GM19238 (cell line): Measurements from ENCODE around the gene TFRC.
A peak's percentile ranks its signal among the peaks of the same experiment; 100 is the strongest.
"Not testable (repeated sequence)": the region's sequence is repeated elsewhere in the genome, so short reads cannot be mapped to it uniquely, and the experiment has no call there.

Source experiments
- DNase-seq: peaks from one replicate; pipeline ENCODE4 v3.0.0; 2011; ENCODE audit warnings: low spot score; ENCODE audit not compliant: insufficient read length

The TFRC gene

GRCh38 chr3:196082619-196082971 is 705 bp upstream of the TFRC start:
- DNase-seq: no peak

GRCh38 chr3:196081002-196081833 is 672 bp downstream of the TFRC start:
- DNase-seq: peak; percentile 38

GRCh38 chr3:196080101-196080846 is 1.6 kb downstream of the TFRC start:
- not testable (repeated sequence) for DNase-seq

GRCh38 chr3:196079682-196080081 is 2.2 kb downstream of the TFRC start:
- no peak for DNase-seq

GRCh38 chr3:196075013-196075412 is 6.9 kb downstream of the TFRC start:
- DNase-seq: no peak

GRCh38 chr3:196073255-196073753 is 8.6 kb downstream of the TFRC start:
- DNase-seq: peak; percentile 50

- DNase-seq: no peak
Observed at GRCh38 chr3:196072313-196072712, 9.6 kb downstream of the TFRC start.

- DNase-seq: not testable (repeated sequence)
Observed at GRCh38 chr3:196068812-196069211, 13.1 kb downstream of the TFRC start.

- no peak for DNase-seq
Observed at GRCh38 chr3:196067439-196067838, 14.5 kb downstream of the TFRC start.

GRCh38 chr3:196063971-196064370 is 17.9 kb downstream of the TFRC start:
- no peak for DNase-seq

- DNase-seq: no peak
Observed at GRCh38 chr3:196063456-196063855, 18.4 kb downstream of the TFRC start.

- DNase-seq: no peak
Observed at GRCh38 chr3:196063049-196063448, 18.8 kb downstream of the TFRC start.

- no peak for DNase-seq
Observed at GRCh38 chr3:196060834-196061233, 21.1 kb downstream of the TFRC start.

- DNase-seq: no peak
Observed at GRCh38 chr3:196057760-196058331, 24.0 kb downstream of the TFRC start.

- DNase-seq: not testable (repeated sequence)
Observed at GRCh38 chr3:196056371-196056770, 25.5 kb downstream of the TFRC start.

GRCh38 chr3:196055683-196056270 is 26.1 kb downstream of the TFRC start:
- DNase-seq: no peak

- DNase-seq: no peak
Observed at GRCh38 chr3:196055240-196055639, 26.6 kb downstream of the TFRC start.

- no peak for DNase-seq
Observed at GRCh38 chr3:196054661-196055060, 27.2 kb downstream of the TFRC start.

GRCh38 chr3:196053487-196053886 is 28.4 kb downstream of the TFRC start:
- no peak for DNase-seq

GRCh38 chr3:196051282-196052076 is 30.4 kb downstream of the TFRC start:
- no peak for DNase-seq

- DNase-seq: no peak
Observed at GRCh38 chr3:196050597-196050996, 31.3 kb downstream of the TFRC start.
